ENCODE data around the gene UGT1A9.

UGT1A9 gene

DNA sequence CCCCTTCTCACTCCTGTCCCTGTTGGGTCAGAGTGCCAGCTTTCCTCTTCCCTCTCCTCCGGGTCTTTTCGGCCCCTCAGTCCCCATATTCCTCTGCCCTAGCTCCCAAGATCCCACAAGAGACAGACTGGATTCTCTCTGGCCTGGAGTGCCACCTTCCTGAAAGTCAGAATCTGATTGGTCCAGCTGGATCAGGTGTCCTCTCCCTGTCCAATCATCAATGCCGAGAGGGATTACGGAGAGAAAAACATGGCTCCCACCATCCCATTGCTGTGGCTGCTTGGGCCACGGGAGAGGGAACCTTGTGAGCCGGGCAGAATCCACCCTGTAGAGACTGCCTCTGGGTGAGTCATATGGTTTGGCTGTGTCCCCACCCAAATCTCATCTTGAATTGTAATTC lies 103.7 kb downstream of the UGT1A9 start:
- no peak overlapping the region for H3K27ac ChIP-seq
- DNase-seq (ENCODE audit: low spot score) = no peak
- no peak for TF ChIP-seq CTCF (conservative IDR thresholded peaks at IDR 0.05; ENCODE audit: low read depth)
- CTCF ChIA-PET = no interaction called here
- POLR2A ChIA-PET (ENCODE audit: low non-redundant PET) = no interaction called here

DNA sequence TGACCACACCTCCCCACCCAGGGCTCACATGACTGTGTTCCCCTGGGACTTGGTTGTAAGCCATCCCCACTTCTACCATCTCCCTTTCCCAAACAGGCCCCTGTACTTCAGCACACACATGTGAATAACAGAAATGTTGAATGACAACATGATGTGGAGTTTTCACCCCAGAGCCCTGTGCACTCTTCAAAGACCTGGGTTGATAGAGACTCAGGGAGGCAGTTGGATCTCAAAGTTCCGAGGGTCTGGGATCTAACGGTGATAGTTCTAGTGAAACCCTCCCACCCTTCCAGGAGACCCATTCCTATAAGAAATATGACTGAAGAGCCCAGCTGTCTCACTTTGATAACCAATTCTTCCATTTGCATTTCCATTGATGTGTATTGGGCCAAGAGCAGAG lies 106.3 kb downstream of the UGT1A9 start, which contains the start of gene MROH2A:
Gene MROH2A (plus strand): TSS at position 301 of the 400 bp plus-strand sequence. CDS start 1,029 bp downstream, outside the sequence.
- H3K27ac ChIP-seq = no peak within 1 kb of the TSS
- CTCF ChIA-PET = no interaction called here
- POLR2A ChIA-PET (ENCODE audit: low non-redundant PET) = no interaction called here
- no peak for TF ChIP-seq CTCF (conservative IDR thresholded peaks at IDR 0.05; ENCODE audit: low read depth)
- no peak for DNase-seq (ENCODE audit: low spot score)

GRCh38 chr2:233779722-233780121 lies 108.0 kb downstream of the UGT1A9 start:
- H3K27ac ChIP-seq = no peak overlapping the region
- no peak for DNase-seq (ENCODE audit: low spot score)
- ChIA-PET CTCF (interaction anchor here (0.6 kb wide), 1 partner anchor 332 kb away, joined by 5 read pairs; no protein-coding TSS in a partner anchor), POLR2A (ENCODE audit: low non-redundant PET) (no interaction called here)
- no peak for TF ChIP-seq CTCF (conservative IDR thresholded peaks at IDR 0.05; ENCODE audit: low read depth)

- ChIA-PET CTCF (no interaction called here), POLR2A (ENCODE audit: low non-redundant PET) (no interaction called here)
- H3K27ac ChIP-seq = no peak overlapping the region
- no peak for TF ChIP-seq CTCF (conservative IDR thresholded peaks at IDR 0.05; ENCODE audit: low read depth)
- DNase-seq (ENCODE audit: low spot score) = no peak
These were observed 109.1 kb downstream of the UGT1A9 start for GRCh38 chr2:233780771-233781170.

DNA sequence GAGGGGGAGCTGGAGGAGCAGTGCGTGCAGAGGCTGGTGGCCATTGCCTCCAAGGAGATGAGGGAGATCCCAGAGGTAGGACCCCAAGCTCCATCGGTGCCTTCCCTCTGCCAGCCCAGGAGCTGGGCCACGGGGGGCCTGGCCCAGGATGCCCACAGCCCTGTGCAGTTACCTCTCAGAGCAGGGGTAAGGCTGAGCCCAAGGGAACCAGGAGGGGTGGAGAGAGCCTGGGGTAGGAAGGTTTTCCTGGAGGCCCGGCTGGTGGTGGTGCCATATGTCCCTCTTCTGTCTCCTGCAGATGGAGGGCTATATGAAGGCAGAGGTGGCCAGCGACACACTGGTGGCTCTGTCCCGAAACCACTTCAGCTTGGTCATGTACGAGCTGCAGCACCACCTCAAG lies 117.9 kb downstream of the UGT1A9 start:
- ChIA-PET CTCF (no interaction called here), POLR2A (ENCODE audit: low non-redundant PET) (no interaction called here)
- DNase-seq (ENCODE audit: low spot score) = no peak
- no peak overlapping the region for H3K27ac ChIP-seq
- TF ChIP-seq CTCF (conservative IDR thresholded peaks at IDR 0.05; ENCODE audit: low read depth) = no peak

- TF ChIP-seq CTCF (conservative IDR thresholded peaks at IDR 0.05; ENCODE audit: low read depth) = no peak
- POLR2A ChIA-PET (ENCODE audit: low non-redundant PET) = no interaction called here
- CTCF ChIA-PET = interaction anchor here (0.8 kb wide), 1 partner anchor 13 kb away, joined by 3 read pairs; no protein-coding TSS in a partner anchor
- no peak for DNase-seq (ENCODE audit: low spot score)
- H3K27ac ChIP-seq = no peak overlapping the region
These were observed 119.6 kb downstream of the UGT1A9 start for GRCh38 chr2:233791151-233791882.
